ENCODE data around the gene CTBP1.

DNA sequence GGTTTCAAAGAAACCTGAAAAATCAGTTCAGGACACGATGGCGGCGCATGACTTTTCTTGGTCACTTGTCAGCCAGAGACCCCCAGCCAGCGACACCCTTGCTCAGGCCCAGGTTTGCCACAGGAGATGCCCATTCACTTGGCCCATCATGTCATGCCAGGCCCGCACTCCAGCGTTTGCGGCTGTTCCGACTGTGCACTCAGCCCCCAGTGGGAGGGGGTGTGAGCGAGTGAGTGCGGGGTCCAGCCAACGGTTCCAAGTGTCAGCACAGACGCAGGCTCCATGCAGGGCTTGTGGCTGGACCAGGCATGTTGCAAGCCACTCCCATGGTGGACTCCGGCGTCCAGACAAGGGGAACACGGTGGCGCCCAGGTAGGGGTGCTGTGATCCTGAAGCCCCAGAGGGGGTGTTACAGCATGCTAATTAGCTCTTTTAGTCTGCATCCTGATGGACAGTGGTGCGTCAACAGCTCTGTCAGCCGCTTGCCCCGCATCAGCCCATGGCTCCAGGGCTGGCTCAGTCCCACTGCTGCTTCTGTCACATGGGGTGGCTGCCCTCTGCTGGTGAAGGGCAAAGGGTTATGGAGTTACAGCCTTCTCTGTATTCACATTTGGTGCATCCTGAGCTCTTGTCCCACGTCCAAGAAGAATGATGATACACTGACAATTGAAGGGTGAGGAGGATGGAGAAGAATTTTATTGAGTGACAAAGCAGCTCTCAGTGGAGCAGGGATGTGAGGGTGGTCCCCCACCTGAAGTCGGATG, 37.0 kb upstream of the CTBP1 start:
- TF ChIP-seq, protein P1, sequence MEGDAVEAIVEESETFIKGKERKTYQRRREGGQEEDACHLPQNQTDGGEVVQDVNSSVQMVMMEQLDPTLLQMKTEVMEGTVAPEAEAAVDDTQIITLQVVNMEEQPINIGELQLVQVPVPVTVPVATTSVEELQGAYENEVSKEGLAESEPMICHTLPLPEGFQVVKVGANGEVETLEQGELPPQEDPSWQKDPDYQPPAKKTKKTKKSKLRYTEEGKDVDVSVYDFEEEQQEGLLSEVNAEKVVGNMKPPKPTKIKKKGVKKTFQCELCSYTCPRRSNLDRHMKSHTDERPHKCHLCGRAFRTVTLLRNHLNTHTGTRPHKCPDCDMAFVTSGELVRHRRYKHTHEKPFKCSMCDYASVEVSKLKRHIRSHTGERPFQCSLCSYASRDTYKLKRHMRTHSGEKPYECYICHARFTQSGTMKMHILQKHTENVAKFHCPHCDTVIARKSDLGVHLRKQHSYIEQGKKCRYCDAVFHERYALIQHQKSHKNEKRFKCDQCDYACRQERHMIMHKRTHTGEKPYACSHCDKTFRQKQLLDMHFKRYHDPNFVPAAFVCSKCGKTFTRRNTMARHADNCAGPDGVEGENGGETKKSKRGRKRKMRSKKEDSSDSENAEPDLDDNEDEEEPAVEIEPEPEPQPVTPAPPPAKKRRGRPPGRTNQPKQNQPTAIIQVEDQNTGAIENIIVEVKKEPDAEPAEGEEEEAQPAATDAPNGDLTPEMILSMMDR (IDR thresholded peaks at IDR 0.05; ENCODE audit: low read depth, low read length) = peak; percentile 22
- TF ChIP-seq POLR2A (IDR thresholded peaks at IDR 0.05; ENCODE audit: extremely low read depth, insufficient read length) (no peak), MYC (IDR thresholded peaks at IDR 0.05; ENCODE audit: low read depth, low read length) (no peak)
- TF ChIP-seq, protein P2, sequence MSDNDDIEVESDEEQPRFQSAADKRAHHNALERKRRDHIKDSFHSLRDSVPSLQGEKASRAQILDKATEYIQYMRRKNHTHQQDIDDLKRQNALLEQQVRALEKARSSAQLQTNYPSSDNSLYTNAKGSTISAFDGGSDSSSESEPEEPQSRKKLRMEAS (IDR thresholded peaks at IDR 0.05; ENCODE audit: low read depth, low read length) = no peak

Data from NB4 (cell line).